HepG2 (cell line): ENCODE data around the gene PPP1R12C. TPM values are rescaled to one million over a fixed set of nuclear protein-coding genes. Genes with fewer than 3 reads are reported as not detected.

Experiments
- AFF4 ChIP-seq: sonication (generic); formaldehyde crosslinking; IDR thresholded peaks from 2 replicates; pipeline ENCODE4 v1.4.0; 2020; ENCODE audit warnings: missing genetic modification reagents
- CAMTA2 ChIP-seq: sonication (generic); formaldehyde crosslinking; IDR thresholded peaks from 2 replicates; pipeline ENCODE4 v1.4.0; 2020; ENCODE audit warnings: mild to moderate bottlenecking, missing genetic modification reagents, borderline replicate concordance
- MATR3 ChIP-seq: sonication (generic); formaldehyde crosslinking; IDR thresholded peaks from 2 replicates; pipeline ENCODE4 v1.4.0; 2020; ENCODE audit warnings: missing genetic modification reagents
- PRDM15 ChIP-seq: sonication (generic); formaldehyde crosslinking; IDR thresholded peaks from 2 replicates; pipeline ENCODE4 v1.4.0; 2020; ENCODE audit warnings: missing genetic modification reagents
- ZNF782 ChIP-seq: sonication (generic); formaldehyde crosslinking; IDR thresholded peaks from 2 replicates; pipeline ENCODE4 v1.4.0; 2020; ENCODE audit warnings: missing genetic modification reagents, mild to moderate bottlenecking, borderline replicate concordance
- polyA plus RNA-seq, 8 experiments: library from polyadenylated mRNA; depleted of rRNA in 3 of 8; stranded (reverse) in 7 of 8; unstranded in 1 of 8; fragments of >200 nt; fragmentation: Illumina TruSeq in 4 of 8; extraction: Trizol in 4 of 8; gene quantifications; 2 replicates each; pipeline versions ENCODE4 v1.2.1 to v1.2.3, GENCODE V29; 2011 to 2016; ENCODE audit warnings: low read depth in 4 of 8, missing spikeins in 1 of 8, mixed read lengths in 1 of 8; ENCODE audit not compliant: insufficient read depth in 1 of 8
- total RNA-seq, 5 experiments: library from RNA; depleted of rRNA; stranded (reverse); fragments of >200 nt; fragmentation: Illumina TruSeq; extraction: Trizol; gene quantifications; 2 replicates each; pipeline ENCODE4 v1.2.3, GENCODE V29; 2016; ENCODE audit warnings: low read depth in 1 of 5
- TF ChIP-seq, protein P1 (sequence below), 2 experiments: fragments of 450-650 bp in 1 of 2; sonication (generic) in 1 of 2; formaldehyde crosslinking in 1 of 2; IDR thresholded peaks; 2 replicates each; pipeline versions ENCODE4 v1.6.1 to v1.8.0; 2016 to 2022; ENCODE audit warnings: antibody characterized with exemption in 1 of 2, mild to moderate bottlenecking in 1 of 2, missing genetic modification reagents in 1 of 2

PPP1R12C gene
- total and polyA plus RNA-seq, 2 of the 13 experiments (the other 11 are each of a cell fraction or from before 2014, with no cell fraction given): 29.7 to 30.3 TPM

DNA sequence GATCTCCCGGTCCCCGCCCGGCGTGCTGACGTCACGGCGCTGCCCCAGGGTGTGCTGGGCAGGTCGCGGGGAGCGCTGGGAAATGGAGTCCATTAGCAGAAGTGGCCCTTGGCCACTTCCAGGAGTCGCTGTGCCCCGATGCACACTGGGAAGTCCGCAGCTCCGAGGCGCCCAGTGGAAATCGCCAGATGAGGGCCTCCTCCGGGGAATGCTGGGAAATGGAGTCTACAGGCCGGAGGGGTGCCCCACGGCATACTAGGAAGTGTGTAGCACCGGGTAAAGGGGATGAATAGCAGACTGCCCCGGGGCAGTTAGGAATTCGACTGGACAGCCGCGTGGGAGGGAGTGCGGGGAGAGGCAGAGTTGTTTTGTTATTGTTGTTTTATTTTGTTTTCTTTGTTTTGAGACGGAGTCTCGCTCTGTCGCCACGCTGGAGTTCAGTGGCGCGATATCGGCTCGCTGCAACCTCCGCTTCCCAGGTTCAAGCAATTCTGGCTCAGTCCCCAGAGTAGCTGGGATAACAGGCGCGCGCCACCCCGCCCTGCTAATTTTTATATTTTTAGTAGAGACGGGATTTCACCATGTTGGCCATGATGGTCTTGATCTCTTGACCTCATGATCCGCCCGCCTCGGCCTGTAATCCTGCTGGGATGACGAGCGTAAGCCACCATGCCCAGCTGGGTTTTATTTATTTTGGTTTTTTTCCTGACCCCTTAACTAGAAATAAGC, 390 bp upstream of the PPP1R12C start (continued):
- TF ChIP-seq AFF4 (CRISPR knock-in tag) (no peak), CAMTA2 (CRISPR knock-in tag) (0 out of 2 replicates have a peak, but pooled peaks have one; percentile 49), ZNF782 (CRISPR knock-in tag) (no peak), MATR3 (CRISPR knock-in tag) (no peak), PRDM15 (CRISPR knock-in tag) (peak; percentile 19; the same call in 1 of the 2 replicates)
- TF ChIP-seq, protein P1, sequence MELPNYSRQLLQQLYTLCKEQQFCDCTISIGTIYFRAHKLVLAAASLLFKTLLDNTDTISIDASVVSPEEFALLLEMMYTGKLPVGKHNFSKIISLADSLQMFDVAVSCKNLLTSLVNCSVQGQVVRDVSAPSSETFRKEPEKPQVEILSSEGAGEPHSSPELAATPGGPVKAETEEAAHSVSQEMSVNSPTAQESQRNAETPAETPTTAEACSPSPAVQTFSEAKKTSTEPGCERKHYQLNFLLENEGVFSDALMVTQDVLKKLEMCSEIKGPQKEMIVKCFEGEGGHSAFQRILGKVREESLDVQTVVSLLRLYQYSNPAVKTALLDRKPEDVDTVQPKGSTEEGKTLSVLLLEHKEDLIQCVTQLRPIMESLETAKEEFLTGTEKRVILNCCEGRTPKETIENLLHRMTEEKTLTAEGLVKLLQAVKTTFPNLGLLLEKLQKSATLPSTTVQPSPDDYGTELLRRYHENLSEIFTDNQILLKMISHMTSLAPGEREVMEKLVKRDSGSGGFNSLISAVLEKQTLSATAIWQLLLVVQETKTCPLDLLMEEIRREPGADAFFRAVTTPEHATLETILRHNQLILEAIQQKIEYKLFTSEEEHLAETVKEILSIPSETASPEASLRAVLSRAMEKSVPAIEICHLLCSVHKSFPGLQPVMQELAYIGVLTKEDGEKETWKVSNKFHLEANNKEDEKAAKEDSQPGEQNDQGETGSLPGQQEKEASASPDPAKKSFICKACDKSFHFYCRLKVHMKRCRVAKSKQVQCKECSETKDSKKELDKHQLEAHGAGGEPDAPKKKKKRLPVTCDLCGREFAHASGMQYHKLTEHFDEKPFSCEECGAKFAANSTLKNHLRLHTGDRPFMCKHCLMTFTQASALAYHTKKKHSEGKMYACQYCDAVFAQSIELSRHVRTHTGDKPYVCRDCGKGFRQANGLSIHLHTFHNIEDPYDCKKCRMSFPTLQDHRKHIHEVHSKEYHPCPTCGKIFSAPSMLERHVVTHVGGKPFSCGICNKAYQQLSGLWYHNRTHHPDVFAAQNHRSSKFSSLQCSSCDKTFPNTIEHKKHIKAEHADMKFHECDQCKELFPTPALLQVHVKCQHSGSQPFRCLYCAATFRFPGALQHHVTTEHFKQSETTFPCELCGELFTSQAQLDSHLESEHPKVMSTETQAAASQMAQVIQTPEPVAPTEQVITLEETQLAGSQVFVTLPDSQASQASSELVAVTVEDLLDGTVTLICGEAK (IDR thresholded peaks at IDR 0.05): no peak
- TF ChIP-seq, protein P1 (CRISPR knock-in tag; IDR thresholded peaks at IDR 0.05): no peak; the same call in 1 of the 2 replicates
